Stimulated activated CD8-positive, alpha-beta memory T cell treated with anti-CD3 and anti-CD28 coated beads, Interleukin-15, amount 100 ng/mL, for 4 hours (primary cell): ENCODE data around the gene BGN.
A peak's percentile ranks its signal among the peaks of the same experiment; 100 is the strongest.

Source experiments
- DNase-seq, 2 donors: peaks; one replicate each; pipeline ENCODE4 v3.0.0-alpha.2; 2020; ENCODE audit warnings: low read depth in 2 of 2

BGN gene

GRCh38 chrX:153526801-153527200, 32.0 kb downstream of the BGN start:
- DNase-seq = no peak

DNA sequence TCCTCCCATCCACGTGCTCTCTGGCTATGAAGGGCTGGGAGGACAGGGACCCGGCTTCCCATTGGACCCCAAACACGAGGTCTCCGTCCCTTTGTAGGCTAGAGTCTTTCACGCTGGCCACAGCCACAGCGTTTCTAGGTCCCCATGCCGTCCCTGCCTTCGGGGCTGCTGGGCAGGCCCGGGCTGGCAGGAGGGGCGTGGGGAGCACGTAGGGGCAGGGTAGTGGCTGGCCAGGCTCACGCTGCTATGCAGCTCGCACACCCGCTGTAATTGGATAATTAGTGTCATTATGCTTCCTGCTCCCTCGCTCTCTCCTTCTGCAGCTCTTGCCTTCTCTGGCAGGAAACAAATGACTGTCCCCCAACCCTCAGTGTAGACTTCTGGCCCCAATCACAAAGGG, 32.4 kb downstream of the BGN start:
- DNase-seq = no peak

GRCh38 chrX:153530411-153531129, 35.8 kb downstream of the BGN start:
- no peak for DNase-seq

DNA sequence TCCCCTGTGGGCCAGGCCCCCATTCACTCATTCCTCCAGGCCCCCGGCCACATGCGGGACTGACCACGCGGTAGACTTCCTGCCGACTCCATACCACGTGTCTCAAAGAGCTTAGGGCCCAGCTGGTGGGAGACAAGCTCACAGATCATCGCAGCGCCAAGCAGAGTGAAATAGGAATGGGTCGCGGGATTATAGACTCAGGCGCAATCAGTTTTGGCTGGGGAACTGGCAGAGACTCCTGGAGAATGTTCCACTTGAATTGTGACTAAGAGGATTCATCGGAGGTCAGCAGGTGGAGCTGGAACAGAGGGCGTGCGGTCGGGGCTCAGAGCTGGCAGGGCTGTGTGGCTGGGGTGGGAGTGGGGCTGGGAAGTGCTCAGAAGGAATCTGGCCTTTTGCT, 38.3 kb downstream of the BGN start:
- DNase-seq = no peak

DNA sequence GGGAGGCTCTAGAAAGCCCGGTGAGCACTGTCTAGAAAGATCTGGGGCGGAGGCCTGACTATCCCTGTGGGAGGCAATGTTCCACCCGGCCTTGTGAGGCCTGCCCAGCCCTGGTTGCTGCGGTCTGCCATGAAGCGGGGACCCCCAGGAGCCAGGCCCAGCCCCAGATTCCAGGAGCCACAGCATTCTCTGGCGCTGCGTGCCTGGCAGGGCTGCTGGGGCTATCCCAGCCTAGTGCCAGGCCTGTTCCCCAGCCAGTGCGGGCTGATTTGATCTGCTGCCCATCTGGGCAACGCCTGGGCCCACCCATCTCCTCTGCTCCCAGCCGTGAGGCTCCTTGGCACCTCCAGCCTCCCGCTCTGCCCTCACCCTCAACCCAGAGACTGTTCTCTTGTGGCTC, 42.3 kb downstream of the BGN start:
- DNase-seq = no peak

DNA sequence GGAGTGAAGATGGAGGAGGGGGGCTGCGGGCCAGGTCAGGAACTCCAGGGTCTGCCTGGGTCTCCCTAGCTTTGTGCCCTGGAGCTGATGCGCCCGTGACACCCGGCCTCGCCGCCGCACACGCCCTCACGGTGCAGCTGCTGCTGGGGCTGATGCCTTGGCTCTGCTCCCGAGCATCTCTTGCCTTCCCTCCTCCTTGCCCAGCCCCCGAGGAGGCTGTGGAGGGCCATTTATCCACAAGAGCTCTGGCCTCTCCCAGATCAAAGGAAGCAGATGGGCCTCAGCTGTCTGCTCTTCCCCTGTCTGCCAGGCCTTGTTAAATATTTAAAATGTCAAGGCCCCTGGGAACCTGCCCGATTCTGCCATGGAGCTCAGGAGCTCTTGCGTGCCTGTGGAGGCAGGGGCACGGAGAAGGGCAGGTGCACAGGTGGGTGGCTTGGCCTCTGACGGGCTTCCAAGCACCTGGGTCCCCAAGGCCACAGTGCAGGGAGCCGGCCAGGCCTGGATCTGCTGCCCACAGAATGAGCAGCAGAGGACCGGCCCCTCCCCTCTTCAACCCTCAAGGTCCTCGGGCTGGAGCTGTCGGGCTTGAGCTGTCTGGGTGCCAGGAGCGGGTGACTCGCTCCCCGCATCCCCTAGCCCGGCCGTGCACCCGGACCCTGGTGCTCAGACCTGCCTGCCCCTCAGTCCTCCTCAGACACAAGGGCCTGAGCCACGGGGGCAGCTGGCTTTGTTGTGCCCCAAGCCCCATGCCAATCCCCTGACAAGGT, 42.9 kb downstream of the BGN start:
- DNase-seq = no peak

DNA sequence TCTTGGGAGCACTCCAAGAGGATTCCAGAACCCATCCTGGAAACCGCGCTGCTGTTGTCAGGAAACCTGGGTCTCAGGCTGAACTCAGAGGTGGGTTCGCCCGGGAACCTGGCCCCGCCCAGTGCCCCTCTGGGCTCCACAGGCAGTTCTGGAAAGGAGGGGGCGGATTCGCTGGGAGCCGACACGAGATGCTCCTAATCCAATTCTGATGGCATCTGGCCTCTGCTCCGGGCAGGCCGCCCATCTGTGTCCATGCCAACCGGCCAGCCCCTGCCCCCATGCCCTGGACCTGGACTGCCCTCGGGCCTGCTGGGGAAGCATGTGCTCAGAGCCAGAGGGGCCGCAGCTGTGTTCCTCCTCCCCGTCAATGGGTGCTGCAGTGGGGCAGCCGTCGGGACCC, 43.6 kb downstream of the BGN start:
- no peak for DNase-seq

DNA sequence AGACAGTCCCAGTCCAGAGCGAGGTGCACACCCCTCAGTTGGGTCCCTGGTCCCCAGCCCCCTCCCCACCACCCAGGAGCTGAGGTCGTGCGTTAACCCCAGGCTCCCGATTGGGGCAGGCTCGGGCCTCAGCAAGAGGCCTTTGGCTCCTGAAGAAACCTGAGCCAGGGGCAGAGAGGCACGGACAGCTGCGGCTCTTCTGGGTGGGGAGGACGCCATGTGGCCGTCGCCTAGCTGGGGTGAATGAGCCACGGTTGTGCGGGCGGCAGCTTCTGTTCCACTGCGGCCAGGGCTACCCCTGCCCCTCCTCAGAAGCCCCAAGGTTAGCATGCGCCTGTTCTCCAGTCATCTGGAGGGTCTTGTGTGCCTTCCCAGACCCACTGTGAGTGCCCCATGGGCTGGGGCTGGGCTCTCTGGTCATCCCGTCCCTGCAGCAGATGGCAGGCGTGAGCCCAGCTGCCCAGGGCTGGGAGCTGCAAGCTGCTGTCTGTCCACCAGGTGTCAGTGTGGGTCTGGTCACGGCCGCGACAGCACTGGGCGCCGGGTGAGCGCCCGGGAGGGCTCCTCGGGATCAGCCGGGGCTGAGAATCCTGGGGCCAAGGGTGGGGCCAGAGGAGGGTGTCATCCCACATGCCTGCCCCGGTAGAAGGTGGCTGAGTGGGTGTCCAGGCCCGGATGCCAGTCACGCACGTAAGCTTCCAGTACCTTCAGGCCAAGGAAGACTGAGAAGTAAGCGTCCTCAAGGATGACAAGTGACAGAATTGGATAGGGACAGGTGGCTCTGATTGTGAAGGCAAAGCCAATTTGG, 44.6 kb downstream of the BGN start:
- peak; percentile 1 to 7 for DNase-seq

DNA sequence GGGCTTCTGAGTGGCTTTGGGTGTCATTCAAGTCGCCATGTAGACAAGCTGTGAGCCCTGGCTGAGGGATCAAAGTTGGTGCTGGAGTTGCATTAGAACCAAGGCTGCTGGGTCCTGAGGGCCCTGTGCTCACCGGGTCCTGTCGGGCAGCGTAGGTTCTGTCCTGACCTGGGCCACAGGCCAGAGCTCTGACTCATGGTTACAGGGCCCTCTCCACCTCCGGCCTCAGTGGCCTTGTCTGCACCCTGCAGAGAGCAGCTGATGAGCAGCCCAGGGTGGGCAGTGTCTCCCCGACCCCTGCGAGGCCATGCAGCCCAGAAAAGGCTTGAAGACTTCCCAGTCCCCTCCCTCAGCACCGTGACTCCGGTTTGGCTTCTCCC, 45.2 kb downstream of the BGN start:
- no peak for DNase-seq

DNA sequence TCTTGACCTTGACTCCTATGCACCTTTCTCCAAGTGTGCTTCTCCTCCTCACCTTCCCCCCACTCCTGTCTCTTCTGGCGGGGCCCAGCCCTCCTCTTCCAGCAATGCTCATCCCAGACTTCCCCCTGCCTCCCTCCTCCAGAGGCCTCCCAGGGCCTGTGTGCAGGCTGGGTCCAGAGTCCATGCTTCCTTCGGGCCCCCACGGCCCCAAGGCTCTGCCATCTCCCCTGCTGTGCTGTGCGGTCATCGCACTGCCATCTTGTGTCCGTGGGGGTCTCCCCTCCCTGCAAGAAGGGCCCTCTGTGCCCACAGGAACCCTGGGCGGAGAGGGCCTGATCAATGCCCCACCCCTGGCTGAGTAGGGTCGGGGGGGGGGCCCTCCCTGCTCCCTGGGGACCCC, 49.9 kb downstream of the BGN start:
- no peak for DNase-seq

DNA sequence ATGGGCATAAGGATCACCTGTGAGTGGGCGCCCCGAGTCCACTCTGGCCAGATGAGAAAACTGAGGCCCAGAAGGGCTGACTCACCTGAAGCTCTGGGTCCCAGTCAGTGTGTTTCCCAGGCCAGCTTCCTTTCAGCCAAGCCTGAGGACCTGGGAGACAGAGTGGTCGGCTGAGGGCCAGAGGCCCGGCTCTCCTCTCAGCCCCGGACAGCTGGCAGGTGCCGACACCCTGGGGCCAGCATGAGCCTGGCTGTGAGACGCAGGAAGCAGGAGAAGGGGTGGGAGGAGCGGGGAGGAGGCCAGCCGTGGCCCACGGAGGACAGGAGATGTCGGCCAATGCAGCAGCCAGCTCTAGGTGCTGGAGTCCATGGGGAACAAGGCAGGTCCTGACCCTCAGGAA, 51.6 kb downstream of the BGN start:
- DNase-seq = no peak

DNA sequence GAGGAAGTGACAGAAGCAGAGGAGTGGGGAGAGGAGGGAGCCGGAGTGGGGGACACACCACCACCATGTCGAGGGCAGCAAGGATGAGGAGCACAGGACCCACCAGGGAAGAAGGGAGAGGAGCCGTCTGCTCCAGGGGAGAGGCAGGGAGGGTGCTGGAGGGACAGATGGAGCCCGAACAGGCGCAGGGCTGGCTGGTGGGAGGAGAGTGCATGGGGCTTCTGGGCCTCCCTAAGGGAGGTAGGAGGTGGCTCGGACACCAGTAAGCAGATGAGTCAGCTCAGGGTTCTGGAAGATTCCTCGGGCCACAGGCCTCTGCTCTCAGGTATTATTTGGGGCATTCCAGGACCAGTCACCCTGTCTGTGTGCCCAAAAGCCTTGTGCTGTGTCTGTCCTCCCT, 52.4 kb downstream of the BGN start:
- DNase-seq = no peak

- DNase-seq = no peak
Measured at GRCh38 chrX:153549231-153549630, 54.5 kb downstream of the BGN start.

DNA sequence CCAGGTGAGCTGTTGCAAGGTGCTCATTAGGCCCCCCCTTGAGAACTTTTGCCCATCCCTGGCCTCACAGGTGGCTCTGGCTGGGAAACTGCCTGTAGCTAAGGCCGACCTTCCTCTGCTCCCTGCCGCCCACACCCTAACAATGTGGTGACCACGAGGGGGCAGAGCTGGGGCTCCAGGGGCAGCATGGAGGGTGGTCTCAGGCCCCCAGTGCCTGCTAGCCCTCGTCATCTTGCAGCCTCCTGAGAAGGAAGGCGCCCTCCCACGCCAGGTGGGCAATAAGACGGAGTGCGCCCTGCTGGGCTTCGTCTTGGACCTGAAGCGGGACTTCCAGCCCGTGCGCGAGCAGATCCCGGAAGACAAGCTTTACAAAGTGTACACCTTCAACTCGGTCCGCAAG, 55.0 kb downstream of the BGN start:
- no peak for DNase-seq

GRCh38 chrX:153551135-153551534, 56.4 kb downstream of the BGN start:
- no peak for DNase-seq

- peak in 1 of 2 donors; percentile 2 for DNase-seq
Measured at GRCh38 chrX:153554519-153555167, 59.9 kb downstream of the BGN start.

DNA sequence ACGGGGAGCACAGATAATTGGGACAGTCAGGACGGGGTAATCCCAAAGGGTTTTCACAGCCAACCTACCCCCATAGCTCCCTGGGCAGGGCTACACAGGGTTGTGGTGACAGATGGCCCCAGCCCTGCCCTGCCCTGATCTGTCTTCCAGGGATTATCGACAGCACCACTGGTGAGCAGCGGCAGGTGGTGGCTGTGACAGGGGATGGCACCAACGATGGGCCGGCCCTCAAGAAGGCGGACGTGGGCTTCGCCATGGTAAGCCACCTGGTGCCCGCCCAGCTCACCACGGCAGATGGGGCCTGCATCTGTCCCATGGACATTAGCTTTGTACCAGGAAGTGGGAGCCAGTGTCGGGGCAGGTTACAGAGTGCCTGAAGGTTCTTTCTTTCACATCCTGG, 62.0 kb downstream of the BGN start:
- no peak for DNase-seq

GRCh38 chrX:153557618-153558355, 63.0 kb downstream of the BGN start:
- no peak for DNase-seq
